GM23338 (cell line): Measurements from ENCODE around the gene RCE1. TPM values are rescaled to one million over a fixed set of nuclear protein-coding genes. Genes with fewer than 3 reads are reported as not detected.

Experiments
- ATAC-seq: fragments of 200-7000 bp; cut with Tn5 transposase; 3 replicates; pipeline ENCODE4 v1.9.1; 2020
- DNase-seq: peaks from one replicate; pipeline ENCODE4 v3.0.0-alpha.2; 2015; ENCODE audit warnings: low spot score
- H2AFZ ChIP-seq: fragments of 200-600 bp; sonication (generic); 2 replicates; pipeline ENCODE4 v1.8.0; 2016; ENCODE audit warnings: antibody characterized with exemption, mild to moderate bottlenecking, moderate library complexity
- H3F3A ChIP-seq: fragments of 200-600 bp; sonication (generic); replicated peaks from 2 replicates; pipeline ENCODE4 v1.8.0; 2017; ENCODE audit warnings: antibody characterized with exemption, mixed run types, low read depth
- H3K27ac ChIP-seq: fragments of 200-600 bp; sonication (generic); 2 replicates; pipeline ENCODE4 v1.6.1; 2016; ENCODE audit warnings: low read depth
- H3K27me3 ChIP-seq: fragments of 200-600 bp; sonication (generic); 2 replicates; pipeline ENCODE4 v1.8.0; 2016; ENCODE audit warnings: mild to moderate bottlenecking, mixed run types, moderate library complexity; ENCODE audit not compliant: insufficient read depth
- H3K36me3 ChIP-seq: fragments of 200-600 bp; sonication (generic); 2 replicates; pipeline ENCODE4 v1.8.0; 2016; ENCODE audit warnings: mild to moderate bottlenecking; ENCODE audit not compliant: insufficient read depth
- H3K4me1 ChIP-seq: fragments of 200-600 bp; sonication (generic); 2 replicates; pipeline ENCODE4 v1.8.0; 2016; ENCODE audit warnings: mild to moderate bottlenecking, moderate library complexity; ENCODE audit not compliant: insufficient read depth
- H3K4me2 ChIP-seq: fragments of 200-600 bp; sonication (generic); 2 replicates; pipeline ENCODE4 v1.7.1; 2017; ENCODE audit warnings: mixed run types
- H3K4me3 ChIP-seq: fragments of 200-600 bp; sonication (generic); 2 replicates; pipeline ENCODE4 v1.6.1; 2016; ENCODE audit warnings: mixed run types
- H3K79me2 ChIP-seq: fragments of 200-600 bp; sonication (generic); replicated peaks from 2 replicates; pipeline ENCODE4 v1.8.0; 2017; ENCODE audit warnings: mild to moderate bottlenecking; ENCODE audit not compliant: insufficient read depth
- H3K9me2 ChIP-seq: fragments of 200-600 bp; sonication (generic); 2 replicates; pipeline ENCODE4 v1.8.0; 2017; ENCODE audit not compliant: insufficient read depth
- H4K20me1 ChIP-seq: fragments of 200-600 bp; sonication (generic); replicated peaks from 2 replicates; pipeline ENCODE4 v1.8.0; 2017; ENCODE audit warnings: mild to moderate bottlenecking; ENCODE audit not compliant: insufficient read depth
- H3K27ac Mint-ChIP-seq: 2 replicates; pipeline ENCODE4 v1.8.0; 2020; ENCODE audit warnings: inconsistent platforms, mild to moderate bottlenecking, moderate library complexity, mixed read lengths
- H3K27me3 Mint-ChIP-seq: 3 replicates; pipeline ENCODE4 v1.8.0; 2022; ENCODE audit warnings: low read depth, mild to moderate bottlenecking, moderate library complexity, mixed read lengths, inconsistent platforms; ENCODE audit not compliant: insufficient read depth, poor library complexity
- H3K36me3 Mint-ChIP-seq: 3 replicates; pipeline ENCODE4 v1.8.0; 2021; ENCODE audit warnings: low read depth, mild to moderate bottlenecking, inconsistent platforms, moderate library complexity, mixed read lengths
- H3K4me1 Mint-ChIP-seq: 3 replicates; pipeline ENCODE4 v1.8.0; 2020; ENCODE audit warnings: mild to moderate bottlenecking, inconsistent platforms, mixed read lengths
- H3K4me3 Mint-ChIP-seq: 3 replicates; pipeline ENCODE4 v1.8.0; 2021; ENCODE audit warnings: moderate library complexity, mild to moderate bottlenecking, inconsistent platforms, mixed read lengths
- H3K9me3 Mint-ChIP-seq: 3 replicates; pipeline ENCODE4 v1.8.0; 2020; ENCODE audit warnings: moderate library complexity, mild to moderate bottlenecking, inconsistent platforms, mixed read lengths
- CREB1 ChIP-seq: fragments of 250-450 bp; sonication (Bioruptor Pico); IDR thresholded peaks from 2 replicates; pipeline ENCODE4 v1.5.0; 2020; ENCODE audit warnings: low read depth, mild to moderate bottlenecking, moderate library complexity
- CTCF ChIP-seq, 2 experiments: fragments of 200-600 bp in 1 of 2; sonication (generic) in 1 of 2; conservative IDR thresholded peaks; 2 replicates each; pipeline versions ENCODE4 v1.5.1 to v1.6.1; 2016 to 2017; ENCODE audit warnings: antibody characterized with exemption in 2 of 2, low read depth in 2 of 2, mild to moderate bottlenecking in 2 of 2, moderate library complexity in 1 of 2
- NANOG ChIP-seq: IDR thresholded peaks from 2 replicates; pipeline ENCODE4 v1.6.1; 2016; ENCODE audit warnings: antibody characterized with exemption, borderline replicate concordance
- ZNF114 ChIP-seq: fragments of 250-450 bp; sonication (Bioruptor Pico); IDR thresholded peaks from 2 replicates; pipeline ENCODE4 v1.5.0; 2020; ENCODE audit warnings: mild to moderate bottlenecking, moderate library complexity
- ZNF462 ChIP-seq: fragments of 250-450 bp; sonication (Bioruptor Pico); IDR thresholded peaks from 2 replicates; pipeline ENCODE4 v1.5.0; 2020; ENCODE audit warnings: mild to moderate bottlenecking, moderate library complexity
- polyA plus RNA-seq: library from polyadenylated mRNA; unstranded; fragments of >200 nt; fragmentation: Nextera tagmentation; extraction: Ambion mirVana; gene quantifications from 2 replicates; pipeline ENCODE4 v1.2.1, GENCODE V29; 2016
- total RNA-seq: library from RNA; depleted of rRNA; stranded (reverse); fragments of >200 nt; shearing (Covaris generic); gene quantifications from 2 replicates; pipeline ENCODE4 v1.2.3, GENCODE V29; 2014

Gene RCE1
- total and polyA plus RNA-seq, 2 experiments from 2014 or later, result 27.8 to 55.1 TPM

- TF ChIP-seq ZNF462 (CRISPR knock-in tag) (no peak), CTCF (conservative IDR thresholded peaks at IDR 0.05; ENCODE audit: low read depth in 2 of 2) (no peak)
Measured at GRCh38 chr11:66858186-66858938, 15.1 kb downstream of the RCE1 start (continued).

GRCh38 chr11:66858939-66859685 is 15.9 kb downstream of the RCE1 start:
- Histone ChIP-seq H2AFZ (no peak overlapping the region), H3K27ac (no peak overlapping the region), H3F3A (peaks cover 11% of the 10 kb centered on the region; the same call in 1 of the 2 replicates), H4K20me1 (no peaks in the 10 kb centered on the region), H3K4me1 (peaks cover 11% of the 10 kb centered on the region), H3K79me2 (no peaks in the 10 kb centered on the region), H3K4me3 (no peak overlapping the region), H3K36me3 (no peaks in the 10 kb centered on the region), H3K27me3 (no peaks in the 10 kb centered on the region), H3K9me2 (no peaks in the 10 kb centered on the region), H3K4me2 (no peak overlapping the region)
- DNase-seq (no peak), ATAC-seq (no peak)
- peaks cover 34% of the 10 kb centered on the region for H3K27me3 Mint-ChIP-seq
- H3K4me1 Mint-ChIP-seq, result peaks cover 9% of the 10 kb centered on the region
- no peaks in the 10 kb centered on the region for H3K9me3 Mint-ChIP-seq
- no peak overlapping the region for H3K27ac Mint-ChIP-seq
- peaks cover 2% of the 10 kb centered on the region for H3K36me3 Mint-ChIP-seq
- H3K4me3 Mint-ChIP-seq, result no peak overlapping the region
- TF ChIP-seq ZNF114 (CRISPR knock-in tag) (no peak), CTCF (conservative IDR thresholded peaks at IDR 0.05; ENCODE audit: low read depth in 2 of 2) (no peak), NANOG (no peak), CREB1 (no peak)
